ENCODE measurements around the gene NFYA.

The NFYA gene

DNA sequence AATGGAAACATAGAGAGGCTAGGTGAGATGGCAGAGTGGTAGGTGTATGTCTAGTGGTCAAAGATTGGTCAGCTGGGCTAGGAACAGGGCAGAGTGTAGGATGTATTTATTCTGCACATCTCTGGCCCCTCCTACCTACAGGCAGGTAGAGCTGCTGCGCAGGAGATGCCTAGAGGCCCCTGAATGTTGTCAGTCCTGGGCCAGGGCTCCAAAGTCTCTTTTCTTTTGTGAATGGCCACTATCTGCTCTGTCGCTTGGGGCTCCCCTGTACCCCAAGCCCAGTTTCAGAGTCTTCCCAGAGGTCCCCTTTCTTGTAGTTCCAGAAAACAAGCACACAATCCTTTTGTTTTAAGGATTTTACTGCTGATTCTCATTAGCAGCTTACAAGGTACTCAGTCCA lies 25.5 kb upstream of the NFYA start:
- DNase-seq (ENCODE audit: low read depth): no peak

DNA sequence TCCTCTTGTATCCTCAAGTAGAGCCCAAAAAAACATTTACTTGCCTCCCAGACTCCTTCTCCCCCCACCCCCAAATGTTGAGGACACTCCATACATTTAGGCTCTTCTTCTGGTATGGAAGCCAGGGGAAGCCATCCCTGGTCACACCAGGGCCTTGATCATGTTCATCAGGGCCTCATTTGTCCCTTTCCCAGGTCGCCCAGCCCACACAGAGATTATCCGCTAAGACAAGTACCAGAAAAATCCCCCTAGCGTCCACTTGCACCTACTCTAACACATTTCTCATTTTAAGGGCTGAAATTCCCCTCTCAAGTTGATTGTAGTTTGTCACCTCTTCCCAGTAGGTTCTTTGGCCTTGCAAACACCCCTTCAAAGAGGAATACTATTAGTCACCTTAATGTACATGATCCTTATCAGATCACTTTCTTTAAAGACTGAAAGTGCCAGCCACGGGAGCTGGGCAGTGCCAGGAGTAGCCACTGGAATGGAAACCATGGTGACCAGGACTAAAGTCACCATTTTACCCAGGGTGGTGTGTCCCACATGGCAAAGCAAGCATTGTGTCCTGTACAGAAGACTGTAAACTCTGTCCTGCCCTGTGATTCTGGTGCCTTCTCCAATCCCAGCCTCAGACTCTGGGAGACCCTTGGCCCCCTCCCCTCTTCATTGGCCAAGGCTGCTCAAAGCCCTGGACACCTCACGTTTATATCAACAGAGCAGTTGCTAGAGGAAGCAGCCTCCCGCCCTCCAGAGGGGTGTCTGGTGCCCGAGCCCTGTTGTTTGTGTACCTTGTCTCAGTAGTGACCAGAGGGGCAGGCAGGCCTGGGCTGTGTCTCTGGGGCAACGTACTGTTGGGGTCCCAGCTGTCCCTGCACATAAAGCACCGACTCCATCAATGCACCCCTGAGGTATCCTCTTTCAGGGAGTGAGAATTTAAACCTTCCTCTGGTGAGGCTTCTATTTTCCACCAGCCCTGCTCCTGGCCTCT lies 24.7 kb upstream of the NFYA start:
- no peak for DNase-seq (ENCODE audit: low read depth)

DNA sequence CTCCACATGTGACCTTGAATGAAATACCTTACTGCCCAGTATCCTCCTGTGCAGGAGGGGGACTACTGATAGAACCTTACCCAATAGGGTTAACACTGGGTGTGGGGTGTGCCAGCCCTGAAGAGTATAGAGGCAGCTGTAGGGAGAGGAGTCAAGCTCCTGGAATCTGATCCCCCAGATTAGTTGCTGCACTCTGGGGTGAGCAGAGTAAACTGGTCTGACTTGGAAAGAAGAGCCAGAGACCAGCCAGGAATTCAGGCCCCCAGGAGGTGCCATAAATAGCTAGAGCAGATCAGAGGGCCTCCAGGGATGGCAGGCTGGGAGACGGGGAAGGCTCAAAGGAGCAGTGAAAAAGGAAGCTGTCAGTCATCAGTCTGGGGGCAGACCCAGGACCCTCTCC lies 23.3 kb upstream of the NFYA start:
- no peak for DNase-seq (ENCODE audit: low read depth)

DNA sequence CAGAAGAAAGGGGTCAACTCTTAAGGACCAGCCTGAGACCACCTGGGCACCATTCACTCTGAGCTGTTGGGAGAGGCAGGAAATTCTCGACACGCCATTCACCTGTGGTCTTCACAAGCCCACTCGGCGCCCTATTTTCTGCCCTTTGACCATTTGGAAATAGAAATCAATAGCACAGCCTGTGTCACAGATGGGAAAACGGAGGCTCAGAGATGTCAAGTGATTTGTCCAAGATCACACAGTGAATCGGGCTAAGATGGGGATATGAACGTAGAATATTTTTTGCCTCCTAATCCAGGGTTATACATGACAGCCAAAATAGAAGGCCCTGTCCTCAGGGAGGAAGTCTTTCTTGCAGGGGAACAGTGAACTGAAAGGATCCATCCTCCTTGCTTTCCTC lies 22.8 kb upstream of the NFYA start:
- DNase-seq (ENCODE audit: low read depth): no peak

- DNase-seq (ENCODE audit: low read depth): no peak
Observed at GRCh38 chr6:41050536-41050935, 22.2 kb upstream of the NFYA start.

DNA sequence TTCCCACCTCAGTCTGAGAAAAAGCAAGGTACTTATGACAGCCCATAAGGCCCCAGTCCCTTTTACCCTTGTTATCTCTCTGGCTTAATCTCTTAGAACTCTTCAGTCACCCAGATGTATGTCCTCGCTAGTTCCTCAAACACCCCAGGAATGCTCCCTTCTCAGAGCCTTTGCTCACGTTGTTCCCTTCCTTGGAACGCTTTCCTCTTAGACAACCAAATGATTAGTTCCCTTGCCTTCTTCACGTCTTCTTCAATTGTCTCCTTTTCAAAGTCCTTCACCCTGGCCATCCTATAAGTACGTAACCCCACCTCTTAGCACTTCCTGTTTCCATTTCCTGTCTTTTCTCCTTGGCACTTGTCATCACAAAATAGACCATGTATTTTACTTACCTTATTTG lies 20.9 kb upstream of the NFYA start:
- DNase-seq (ENCODE audit: low read depth): no peak

DNA sequence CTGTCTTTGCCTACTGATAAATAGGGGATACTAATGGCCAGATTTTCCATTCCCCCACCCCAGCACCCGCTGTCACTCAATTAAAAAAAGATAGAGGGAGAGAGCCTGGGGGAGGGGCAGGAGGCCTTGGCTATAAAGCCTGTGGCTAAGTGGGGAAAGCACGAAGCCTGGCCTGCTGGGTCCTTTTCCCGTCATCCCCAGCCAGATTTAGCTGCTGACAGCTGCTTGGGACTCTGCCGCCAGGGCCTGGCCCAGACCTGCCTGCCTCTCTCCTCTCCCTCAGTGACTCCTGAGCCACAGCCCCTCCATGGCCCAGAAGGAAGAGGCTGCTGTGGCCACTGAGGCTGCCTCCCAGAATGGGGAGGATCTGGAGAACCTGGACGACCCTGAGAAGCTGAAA lies 19.7 kb upstream of the NFYA start, which contains the start of gene APOBEC2:
Gene APOBEC2, plus strand, starts transcription at position 162 of the 400 bp plus-strand sequence. Its CDS starts 146 bp downstream, at position 308.
- DNase-seq (ENCODE audit: low read depth): no peak

- DNase-seq (ENCODE audit: low read depth): no peak
Observed at GRCh38 chr6:41054511-41054910, 18.3 kb upstream of the NFYA start.

DNA sequence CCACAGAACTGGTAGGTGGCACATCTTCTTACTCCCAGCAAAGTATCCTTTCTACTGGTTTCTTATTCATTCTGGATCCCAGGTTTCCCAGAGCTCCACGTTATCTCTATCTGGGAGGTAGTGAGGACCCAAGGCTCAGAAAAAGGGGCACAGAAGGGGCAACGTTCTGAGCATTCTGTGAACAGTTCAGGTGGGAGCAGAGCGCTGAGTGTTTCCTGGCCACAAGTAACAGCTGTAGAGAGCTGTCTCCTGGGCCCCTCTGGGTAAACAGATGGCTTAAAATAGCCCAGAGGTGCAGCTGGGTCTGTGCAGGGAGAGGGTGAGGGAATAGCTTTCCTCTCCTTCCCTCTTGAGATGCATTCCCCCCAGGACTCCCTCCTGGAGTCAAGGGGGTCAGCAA lies 17.6 kb upstream of the NFYA start:
- DNase-seq (ENCODE audit: low read depth): no peak

DNA sequence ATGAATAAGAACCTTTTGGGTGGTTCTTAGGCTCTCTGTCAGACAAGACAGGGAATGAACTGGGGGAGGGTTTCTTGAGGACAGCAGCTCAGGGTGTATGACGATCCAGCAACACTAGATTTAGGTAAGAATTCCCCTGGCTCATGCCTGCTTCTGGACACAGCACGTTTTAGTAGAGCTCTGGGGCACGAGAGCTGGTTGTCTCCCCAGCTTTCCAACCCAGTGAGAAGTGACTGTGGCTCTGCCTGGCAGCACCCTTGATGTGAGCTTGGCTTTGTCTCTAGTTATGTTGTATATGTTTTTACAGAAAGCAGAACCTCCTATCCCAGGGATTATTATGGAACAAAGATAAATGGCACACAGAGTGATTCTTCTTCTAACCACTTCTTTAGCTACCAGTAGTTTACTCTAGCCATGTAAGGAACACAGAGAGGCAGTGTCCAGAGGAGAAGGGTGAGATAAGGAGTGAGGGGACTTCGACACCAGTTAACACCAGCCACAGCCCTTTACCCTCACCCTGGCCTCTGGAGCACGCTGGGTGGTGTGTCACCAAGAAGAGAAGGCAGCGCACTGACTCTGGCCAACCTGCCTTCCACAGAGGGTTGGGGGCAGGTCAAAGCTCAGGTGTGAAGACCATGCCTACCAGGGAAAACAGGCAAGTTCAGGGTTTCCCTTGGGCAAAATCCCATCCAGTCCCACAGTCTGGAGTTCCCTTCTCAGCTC lies 15.8 kb upstream of the NFYA start:
- DNase-seq (ENCODE audit: low read depth): no peak

GRCh38 chr6:41058783-41059181 lies 14.0 kb upstream of the NFYA start:
- DNase-seq (ENCODE audit: low read depth): no peak

- DNase-seq (ENCODE audit: low read depth): no peak
Observed at GRCh38 chr6:41059556-41059955, 13.2 kb upstream of the NFYA start.

DNA sequence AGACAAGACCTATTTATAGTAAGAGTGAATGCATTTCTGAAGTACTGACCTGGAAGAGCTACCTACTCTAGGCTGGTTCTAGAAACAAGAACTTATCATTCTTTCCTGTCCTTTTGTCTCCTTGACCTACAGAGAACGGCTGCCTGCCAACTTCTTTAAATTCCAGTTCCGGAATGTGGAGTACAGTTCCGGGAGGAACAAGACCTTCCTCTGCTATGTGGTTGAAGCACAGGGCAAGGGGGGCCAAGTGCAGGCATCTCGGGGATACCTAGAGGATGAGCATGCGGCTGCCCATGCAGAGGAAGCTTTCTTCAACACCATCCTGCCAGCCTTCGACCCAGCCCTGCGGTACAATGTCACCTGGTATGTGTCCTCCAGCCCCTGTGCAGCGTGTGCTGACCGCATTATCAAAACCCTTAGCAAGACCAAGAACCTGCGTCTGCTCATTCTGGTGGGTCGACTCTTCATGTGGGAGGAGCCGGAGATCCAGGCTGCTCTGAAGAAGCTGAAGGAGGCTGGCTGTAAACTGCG lies 11.5 kb upstream of the NFYA start:
- DNase-seq (ENCODE audit: low read depth): no peak

- no peak for DNase-seq (ENCODE audit: low read depth)
Observed at GRCh38 chr6:41062056-41062455, 10.7 kb upstream of the NFYA start.

GRCh38 chr6:41063884-41064285 lies 8.9 kb upstream of the NFYA start:
- no peak for DNase-seq (ENCODE audit: low read depth)

- no peak for DNase-seq (ENCODE audit: low read depth)
Observed at GRCh38 chr6:41064841-41065240, 7.9 kb upstream of the NFYA start.

DNA sequence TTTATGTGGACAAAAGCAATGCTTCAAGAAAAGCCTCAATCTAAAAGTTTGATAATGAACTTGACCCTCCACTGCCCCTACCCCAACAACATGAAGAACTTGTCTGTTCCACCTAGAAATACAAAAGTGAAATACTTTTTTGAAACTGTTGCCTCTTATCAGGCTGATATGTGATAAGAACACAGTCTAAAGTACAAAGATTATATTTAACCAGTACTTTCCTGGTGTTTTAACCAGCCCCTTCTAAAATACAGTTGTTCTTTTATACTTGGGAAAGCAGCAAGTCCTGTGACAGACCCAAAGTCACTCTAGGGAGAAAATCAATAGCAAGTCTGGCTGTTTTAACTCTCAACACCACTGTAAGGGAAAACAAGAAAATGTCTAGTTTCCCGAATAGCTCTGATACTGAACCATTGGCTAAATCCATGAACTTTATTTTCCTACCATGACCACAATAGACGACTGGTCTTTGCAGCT lies 7.2 kb upstream of the NFYA start:
- no peak for DNase-seq (ENCODE audit: low read depth)

DNA sequence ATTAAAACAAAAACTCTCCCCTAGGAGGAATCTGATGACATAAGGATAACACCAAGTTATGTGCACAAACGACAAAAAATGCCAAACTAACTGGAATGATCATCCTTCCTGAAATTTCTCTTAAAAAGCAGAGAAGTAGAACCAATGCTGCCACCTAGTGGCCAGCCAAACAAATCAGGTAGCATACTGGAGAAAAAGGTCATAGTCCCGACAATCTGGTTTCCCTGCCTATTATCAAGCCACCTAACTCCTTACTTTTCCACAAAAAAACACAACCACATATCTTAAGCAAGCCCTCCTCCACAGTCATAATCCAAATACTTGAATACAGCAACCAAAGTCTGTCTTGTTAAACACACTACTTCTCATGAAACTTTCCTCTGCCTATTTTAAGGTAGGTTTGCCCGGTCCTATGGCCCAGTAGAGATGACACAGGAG lies 5.9 kb upstream of the NFYA start:
- peak; percentile 49 for DNase-seq (ENCODE audit: low read depth)

DNA sequence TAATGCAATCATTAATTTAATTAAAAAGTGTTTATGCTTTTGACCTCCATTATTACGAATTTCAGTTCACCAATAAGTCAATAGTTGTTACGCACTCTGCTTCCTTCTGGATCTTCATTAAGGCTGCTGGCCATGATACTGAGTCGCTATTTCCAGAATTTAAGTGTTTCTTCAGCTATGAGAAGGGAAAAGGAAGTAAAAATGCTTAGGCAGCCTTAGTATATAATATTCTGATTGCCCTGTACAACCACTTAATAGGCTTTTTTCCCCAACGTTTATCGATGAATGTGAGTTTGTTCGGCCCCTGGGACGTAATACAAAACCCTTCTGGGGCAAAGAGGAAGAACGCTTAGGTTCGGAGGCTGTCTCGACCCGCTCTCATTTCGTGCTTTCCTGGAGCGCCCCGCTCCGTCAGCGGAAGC lies 1.3 kb upstream of the NFYA start:
- peak; percentile 45 for DNase-seq (ENCODE audit: low read depth)

GRCh38 chr6:41071923-41072835 lies 595 bp upstream of the NFYA start, which contains the start of gene OARD1:
Gene OARD1, minus strand, starts transcription at chr6:41072356. Its CDS starts 722 bp downstream, at chr6:41071634.
- peak; percentile 100 for DNase-seq (ENCODE audit: low read depth)

- DNase-seq (ENCODE audit: low read depth): peak; percentile 70
Observed at GRCh38 chr6:41073203-41073967, 611 bp downstream of the NFYA start.
